ENCODE results near the gene GSTM3.
"Not testable (repeated sequence)": the region's sequence is repeated elsewhere in the genome, so short reads cannot be mapped to it uniquely, and the experiment has no call there.

Gene GSTM3

GRCh38 chr1:109726728-109727373 is 14.0 kb downstream of the GSTM3 start:
- DNase-seq (ENCODE audit: low read depth, low spot score), result no peak

- no peak for DNase-seq (ENCODE audit: low read depth, low spot score)
These were observed 14.8 kb downstream of the GSTM3 start for GRCh38 chr1:109726007-109726406.

GRCh38 chr1:109725510-109725909 is 15.3 kb downstream of the GSTM3 start:
- no peak for DNase-seq (ENCODE audit: low read depth, low spot score)

- DNase-seq (ENCODE audit: low read depth, low spot score), result no peak
These were observed 15.9 kb downstream of the GSTM3 start for GRCh38 chr1:109724933-109725332.

GRCh38 chr1:109722908-109723691 is 17.7 kb downstream of the GSTM3 start:
- no peak for DNase-seq (ENCODE audit: low read depth, low spot score)

- DNase-seq (ENCODE audit: low read depth, low spot score), result no peak
These were observed 18.9 kb downstream of the GSTM3 start for GRCh38 chr1:109721971-109722370.

GRCh38 chr1:109721042-109721441 is 19.8 kb downstream of the GSTM3 start:
- no peak for DNase-seq (ENCODE audit: low read depth, low spot score)

GRCh38 chr1:109719337-109719837 is 21.5 kb downstream of the GSTM3 start:
- DNase-seq (ENCODE audit: low read depth, low spot score), result no peak

GRCh38 chr1:109718495-109718894 is 22.3 kb downstream of the GSTM3 start:
- DNase-seq (ENCODE audit: low read depth, low spot score), result no peak

- DNase-seq (ENCODE audit: low read depth, low spot score), result no peak
These were observed 23.1 kb downstream of the GSTM3 start for GRCh38 chr1:109717729-109718128.

GRCh38 chr1:109716570-109717090 is 24.2 kb downstream of the GSTM3 start:
- DNase-seq (ENCODE audit: low read depth, low spot score), result no peak

GRCh38 chr1:109716121-109716520 is 24.7 kb downstream of the GSTM3 start:
- no peak for DNase-seq (ENCODE audit: low read depth, low spot score)

GRCh38 chr1:109714661-109715372 is 26.0 kb downstream of the GSTM3 start:
- DNase-seq (ENCODE audit: low read depth, low spot score), result no peak

- no peak for DNase-seq (ENCODE audit: low read depth, low spot score)
These were observed 27.2 kb downstream of the GSTM3 start for GRCh38 chr1:109713636-109714035.

GRCh38 chr1:109712321-109712864 is 28.4 kb downstream of the GSTM3 start:
- DNase-seq (ENCODE audit: low read depth, low spot score), result no peak

GRCh38 chr1:109711593-109712320 is 29.1 kb downstream of the GSTM3 start, which contains the start of gene GSTM5:
Gene GSTM5, plus strand, starts transcription at chr1:109712251. Its CDS starts 62 bp downstream, at chr1:109712313.
- DNase-seq (ENCODE audit: low read depth, low spot score), result not testable (repeated sequence)

- not testable (repeated sequence) for DNase-seq (ENCODE audit: low read depth, low spot score)
These were observed 31.0 kb downstream of the GSTM3 start for GRCh38 chr1:109709822-109710221.

- not testable (repeated sequence) for DNase-seq (ENCODE audit: low read depth, low spot score)
These were observed 31.9 kb downstream of the GSTM3 start for GRCh38 chr1:109708949-109709348.

- no peak for DNase-seq (ENCODE audit: low read depth, low spot score)
These were observed 35.4 kb downstream of the GSTM3 start for GRCh38 chr1:109705411-109705810.

- no peak for DNase-seq (ENCODE audit: low read depth, low spot score)
These were observed 36.7 kb downstream of the GSTM3 start for GRCh38 chr1:109704173-109704572.

- not testable (repeated sequence) for DNase-seq (ENCODE audit: low read depth, low spot score)
These were observed 37.9 kb downstream of the GSTM3 start for GRCh38 chr1:109702940-109703339.

Data from activated naive CD8-positive, alpha-beta T cell treated with anti-CD3 and anti-CD28 coated beads, Interleukin-2, amount 50 U/mL, for 16 hours (primary cell).